ENCODE data around the gene AGTRAP.

The AGTRAP gene

GRCh38 chr1:11736746-11737639 lies 1.1 kb downstream of the AGTRAP start:
- DNase-seq: peak; percentile 42

- no peak for DNase-seq
These were observed 2.2 kb downstream of the AGTRAP start for GRCh38 chr1:11738096-11738495.

GRCh38 chr1:11738783-11739182 lies 2.8 kb downstream of the AGTRAP start:
- no peak for DNase-seq

GRCh38 chr1:11740258-11741192 lies 4.6 kb downstream of the AGTRAP start:
- no peak for DNase-seq

- no peak for DNase-seq
These were observed 5.5 kb downstream of the AGTRAP start for GRCh38 chr1:11741482-11741881.

- no peak for DNase-seq
These were observed 6.1 kb downstream of the AGTRAP start for GRCh38 chr1:11741919-11742558.

- DNase-seq: no peak
These were observed 8.4 kb downstream of the AGTRAP start for GRCh38 chr1:11744287-11744686.

GRCh38 chr1:11746092-11746491 lies 10.2 kb downstream of the AGTRAP start:
- DNase-seq: no peak

GRCh38 chr1:11746795-11747487 lies 11.0 kb downstream of the AGTRAP start:
- DNase-seq: no peak

GRCh38 chr1:11748294-11749202 lies 12.6 kb downstream of the AGTRAP start:
- DNase-seq: no peak

GRCh38 chr1:11749203-11749689 lies 13.3 kb downstream of the AGTRAP start:
- peak; percentile 10 for DNase-seq

GRCh38 chr1:11749996-11750395 lies 14.1 kb downstream of the AGTRAP start:
- DNase-seq: no peak

- DNase-seq: no peak
These were observed 15.2 kb downstream of the AGTRAP start for GRCh38 chr1:11751087-11751486.

- no peak for DNase-seq
These were observed 16.6 kb downstream of the AGTRAP start for GRCh38 chr1:11752359-11753088.

GRCh38 chr1:11753555-11754208 lies 17.7 kb downstream of the AGTRAP start:
- DNase-seq: no peak

- DNase-seq: no peak
These were observed 21.1 kb downstream of the AGTRAP start for GRCh38 chr1:11757047-11757446.

GRCh38 chr1:11759791-11760190 lies 23.9 kb downstream of the AGTRAP start:
- no peak for DNase-seq

- no peak for DNase-seq
These were observed 25.3 kb downstream of the AGTRAP start for GRCh38 chr1:11761285-11761684.

GRCh38 chr1:11761988-11762406 lies 26.1 kb downstream of the AGTRAP start, which contains the start of gene C1orf167:
C1orf167 (plus strand) TSS chr1:11762193; CDS start chr1:11764401, 2,208 bp downstream.
- DNase-seq: no peak

GRCh38 chr1:11764115-11764514 lies 28.2 kb downstream of the AGTRAP start:
- no peak for DNase-seq

Measured in midbrain (tissue), 1 donor.